HG02763 (cell line): Measurements from ENCODE around the gene CHN2.

Experiments
- ATAC-seq: cut with Tn5 transposase; IDR thresholded peaks from one replicate; pipeline ENCODE4 v1.9.1; 2021; ENCODE audit warnings: mild to moderate bottlenecking, moderate library complexity; ENCODE audit not compliant: unreplicated experiment

CHN2 gene

DNA sequence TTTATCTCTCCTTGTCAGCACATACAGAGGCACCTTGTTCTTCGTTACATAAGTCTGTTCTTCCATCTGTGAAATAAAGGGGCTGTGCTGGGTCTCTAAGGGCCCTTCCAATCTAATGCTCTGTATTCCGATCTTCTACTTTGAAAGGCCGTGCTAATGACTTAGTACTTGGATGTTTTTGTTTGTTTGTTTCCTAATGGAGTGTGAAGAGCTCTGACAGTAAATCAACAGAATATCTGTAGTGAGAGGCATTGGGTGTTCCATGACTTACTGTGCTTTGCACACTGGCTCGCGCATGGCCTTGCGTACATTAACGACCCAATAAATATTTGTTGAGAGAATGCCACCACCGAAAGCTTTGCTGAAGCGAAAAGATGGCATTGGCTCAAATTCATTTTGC, 162.1 kb downstream of the CHN2 start:
- ATAC-seq: no peak

DNA sequence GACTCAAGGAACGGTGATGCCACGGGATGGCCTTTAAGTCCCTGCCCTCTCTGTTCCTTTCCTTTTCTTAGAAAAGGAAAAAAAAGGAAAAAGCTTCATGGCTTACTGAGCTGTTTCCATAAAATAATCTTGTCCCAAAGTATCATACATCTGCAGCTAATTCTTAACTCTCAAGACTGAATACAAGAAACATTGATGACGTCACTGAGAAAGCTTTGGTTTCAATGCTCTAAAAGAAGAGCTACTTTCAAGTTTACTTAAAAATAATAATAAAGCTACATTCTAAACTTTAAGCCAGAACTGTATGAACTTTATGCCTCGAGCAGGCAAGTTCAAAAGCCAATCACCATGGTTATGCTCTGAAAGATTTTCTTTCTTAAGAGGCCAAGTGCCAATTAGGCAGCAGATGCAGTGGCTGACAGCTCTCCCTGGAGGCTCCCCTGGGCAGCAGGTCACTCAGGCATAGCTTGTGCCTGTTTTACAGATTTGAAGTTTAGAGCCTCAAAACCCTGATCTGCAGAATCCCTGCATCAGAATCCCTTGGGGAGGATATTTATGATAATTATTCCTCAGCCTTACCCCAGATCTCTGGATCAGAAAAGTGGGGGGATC, 165.0 kb downstream of the CHN2 start:
- ATAC-seq: no peak

DNA sequence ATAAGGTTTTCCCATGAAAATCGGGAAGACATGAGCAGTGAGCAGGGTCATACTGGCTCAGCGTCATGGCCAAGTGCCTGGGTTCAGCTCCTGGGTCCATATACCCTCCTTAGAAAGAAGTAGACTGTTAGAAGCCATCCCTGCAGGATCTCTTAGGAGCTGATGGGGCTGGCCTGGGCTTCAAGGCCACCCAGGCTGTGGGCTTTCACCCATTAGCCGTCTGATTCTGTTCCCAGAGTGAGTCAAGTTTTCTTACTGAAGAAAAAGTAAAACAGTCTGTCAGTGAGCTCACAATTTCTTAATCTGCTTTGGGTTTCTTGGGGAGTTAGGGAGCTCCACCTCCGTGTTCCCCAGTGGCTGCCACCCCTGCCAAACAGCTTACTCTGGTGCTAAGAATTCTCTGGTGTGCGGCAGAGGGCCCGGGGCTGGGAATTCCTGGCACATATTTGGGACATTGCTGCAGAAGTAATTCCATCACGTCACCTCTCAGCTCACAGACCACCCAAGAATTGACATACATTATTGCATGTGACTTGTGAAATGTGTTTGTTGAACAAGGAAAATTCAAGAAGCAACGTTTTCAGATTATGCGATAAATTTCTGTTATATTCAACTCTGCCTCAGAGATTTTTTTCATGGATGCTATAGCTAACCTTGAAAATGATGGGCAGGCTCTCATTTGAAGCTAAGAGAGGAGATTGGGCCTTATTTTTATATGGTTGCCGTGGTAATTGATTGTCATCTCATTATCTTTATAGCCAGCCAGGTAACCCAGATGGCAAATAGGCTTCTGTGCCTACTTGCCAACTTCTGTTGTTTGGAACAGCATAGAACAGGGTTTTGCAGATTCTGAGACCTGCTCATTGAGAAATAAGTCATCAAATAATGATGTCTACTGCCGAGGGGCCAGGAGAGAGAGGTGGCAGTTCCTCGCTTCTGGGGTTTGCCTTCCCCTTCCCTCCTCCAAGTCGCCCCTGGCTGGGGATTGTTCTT, 166.4 kb downstream of the CHN2 start:
- no peak for ATAC-seq

DNA sequence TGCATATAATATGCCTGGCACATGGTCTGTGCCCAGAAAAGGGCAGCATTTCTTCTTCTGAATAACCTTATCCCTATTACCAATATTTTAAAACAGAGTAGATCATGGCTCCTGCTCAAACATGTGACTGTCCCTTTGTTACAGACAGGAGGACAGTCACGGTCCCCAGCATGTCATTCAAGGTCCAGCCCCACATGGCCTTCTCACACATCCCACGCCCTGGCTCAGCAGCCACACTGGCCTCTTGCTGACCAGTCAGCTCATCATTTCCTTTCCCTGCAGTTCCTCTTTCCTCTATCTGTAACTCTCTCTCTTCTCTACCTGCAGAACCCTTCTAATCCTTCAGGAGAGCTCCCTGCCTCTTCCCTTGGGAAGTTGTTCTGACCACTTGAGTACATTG, 167.8 kb downstream of the CHN2 start:
- ATAC-seq: no peak

DNA sequence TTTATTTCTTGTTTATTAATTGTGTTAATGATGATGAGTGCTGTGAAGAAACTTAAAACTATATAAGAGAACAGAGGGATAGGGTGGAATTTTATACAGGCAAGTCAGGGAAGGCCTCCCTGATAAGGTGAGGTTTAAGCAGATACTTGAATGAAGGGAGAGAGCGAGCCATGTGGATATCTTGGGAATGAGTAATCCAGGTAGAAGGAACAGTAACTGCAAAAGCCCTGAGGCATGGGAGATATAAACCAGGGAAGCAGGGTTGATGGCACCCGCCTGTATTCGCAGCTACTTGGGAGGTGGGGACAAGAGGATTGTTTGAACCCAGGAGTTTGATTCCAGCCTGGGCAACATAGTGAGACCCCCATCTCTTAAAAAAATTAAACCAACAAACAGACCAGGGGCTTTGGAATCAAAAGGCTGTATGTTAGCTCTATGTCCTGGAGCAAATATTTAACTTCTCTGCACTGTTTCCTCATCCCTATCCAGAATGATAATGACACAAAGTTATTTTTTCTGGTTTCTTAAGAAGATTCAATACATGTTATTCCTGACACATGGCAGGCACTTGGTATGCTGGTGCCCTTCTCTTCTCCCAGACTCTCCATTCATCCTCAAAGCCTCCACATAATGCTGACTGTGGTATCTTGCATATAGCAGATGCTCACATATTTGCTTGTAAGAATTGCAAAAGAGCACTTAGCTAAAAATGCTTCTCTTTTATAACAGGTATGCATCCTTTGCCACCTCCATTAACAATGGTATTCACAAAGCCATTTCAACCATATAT, 169.3 kb downstream of the CHN2 start:
- ATAC-seq: no peak

DNA sequence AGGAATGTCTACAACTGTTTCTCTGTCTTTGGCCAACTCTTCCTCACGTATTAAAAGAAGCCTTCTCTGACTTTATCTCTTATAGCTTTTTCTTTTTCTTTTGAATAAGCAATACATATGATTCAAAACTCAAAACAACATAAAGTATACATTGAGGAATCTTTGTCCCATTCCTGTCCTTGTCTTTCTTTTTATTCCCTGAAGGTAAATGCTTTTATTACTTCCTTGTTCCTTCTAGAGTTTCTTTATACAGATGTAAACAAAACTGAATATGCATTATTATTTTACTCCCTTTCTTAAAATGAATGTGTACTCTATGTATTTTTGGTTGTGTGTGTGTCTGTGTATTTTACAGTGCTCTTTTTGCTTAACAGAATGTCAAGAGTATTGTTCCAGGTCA, 170.1 kb downstream of the CHN2 start:
- ATAC-seq: no peak

DNA sequence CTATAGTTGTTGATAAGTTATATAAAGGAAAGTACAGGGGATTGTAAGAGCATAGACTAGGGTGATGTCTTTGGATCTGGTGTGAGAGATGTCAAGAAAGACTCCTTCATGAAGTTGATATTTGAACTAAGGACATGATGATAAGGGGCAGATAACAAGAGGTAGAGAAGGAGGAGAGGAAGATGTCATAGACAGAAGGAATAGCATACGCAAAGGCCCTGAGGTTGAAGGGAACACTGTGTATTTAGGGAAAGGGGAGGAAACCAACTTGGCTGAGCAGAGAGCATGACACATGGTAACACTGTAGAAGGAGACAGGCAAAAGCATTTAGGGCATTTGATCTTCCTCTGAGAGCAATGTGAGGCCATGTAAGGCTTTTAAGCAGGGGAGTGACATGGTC, 170.8 kb downstream of the CHN2 start:
- no peak for ATAC-seq

DNA sequence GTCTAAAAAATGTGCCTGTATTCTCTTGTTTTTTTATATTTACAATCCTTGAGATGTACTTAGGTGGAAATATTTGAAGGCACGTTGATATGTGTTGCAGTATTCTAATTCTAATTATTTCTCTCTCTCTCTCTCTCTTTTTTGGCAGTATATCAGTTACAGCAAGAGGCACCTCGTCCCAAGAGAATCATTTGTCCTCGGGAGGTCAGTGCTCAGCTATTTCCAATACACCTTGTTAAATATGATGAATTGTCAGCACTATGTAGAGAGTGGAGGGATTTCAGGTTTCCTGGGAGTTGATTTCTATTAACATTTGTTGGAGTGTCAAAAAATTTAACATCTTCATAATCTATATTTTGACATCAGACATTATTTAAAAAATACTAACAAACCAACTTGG, 173.2 kb downstream of the CHN2 start:
- ATAC-seq: no peak

DNA sequence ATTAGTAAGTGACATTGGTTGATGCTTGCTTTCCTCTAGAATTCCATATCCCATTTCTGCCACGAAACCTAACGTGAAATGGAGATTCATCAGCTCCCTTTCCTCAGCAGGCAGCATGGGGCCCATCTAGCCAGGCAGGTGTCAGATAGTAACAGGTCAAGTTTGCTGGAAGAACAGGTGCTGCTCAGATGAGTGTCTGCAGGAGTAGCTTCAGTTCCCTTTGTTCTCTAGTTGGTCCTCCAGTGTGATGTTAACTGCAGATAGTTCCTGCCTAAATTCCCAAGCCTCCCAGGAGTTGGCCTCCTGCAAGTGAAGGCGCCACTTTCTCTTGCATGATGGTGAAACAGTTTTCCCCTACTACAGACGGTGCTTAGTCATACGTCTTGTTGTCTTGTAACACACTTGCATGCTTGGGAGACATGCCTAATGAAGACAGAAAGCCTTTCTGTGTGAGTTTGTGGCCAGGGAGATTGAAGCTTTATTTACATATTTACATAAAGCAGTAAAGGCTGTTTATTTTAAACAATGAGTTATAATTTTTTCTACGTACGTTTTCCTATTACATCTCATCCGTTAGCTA, 175.4 kb downstream of the CHN2 start:
- ATAC-seq: no peak

DNA sequence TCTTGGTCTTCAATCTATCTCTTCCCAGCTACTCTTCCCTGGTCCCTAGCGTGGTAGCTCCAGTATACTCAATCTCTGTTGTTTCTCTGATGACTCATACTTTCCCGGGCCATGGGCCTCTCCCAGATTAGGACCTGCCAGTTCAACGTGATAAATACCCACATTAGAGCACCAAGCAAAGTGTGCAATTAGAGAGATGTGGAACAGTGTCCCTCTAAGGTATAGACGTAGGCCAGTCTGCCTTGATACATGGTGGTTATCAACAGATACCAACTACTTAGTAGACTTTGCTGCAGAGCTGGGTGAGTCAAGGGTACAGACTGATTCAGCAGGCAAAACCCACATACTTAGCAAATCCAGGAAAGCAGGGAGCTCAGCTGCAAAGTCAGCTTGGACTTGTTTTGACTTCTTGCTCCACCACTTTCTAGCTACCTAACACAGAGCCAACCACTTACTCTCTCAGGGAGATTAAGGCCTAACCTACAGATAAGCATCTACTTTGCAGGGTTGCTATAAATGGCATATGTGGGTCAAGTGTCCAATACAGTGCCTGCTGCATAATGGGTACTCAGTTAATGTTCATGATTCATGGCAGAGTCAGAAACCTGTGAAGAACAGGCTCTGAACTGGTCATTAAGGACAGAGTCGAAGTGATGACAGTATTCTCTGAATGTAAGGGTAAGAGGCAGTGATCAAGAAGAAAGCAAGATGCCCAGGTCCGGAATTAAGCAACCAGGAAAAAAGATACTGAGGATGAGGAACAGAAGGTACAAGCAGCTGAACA, 176.1 kb downstream of the CHN2 start:
- ATAC-seq: no peak

DNA sequence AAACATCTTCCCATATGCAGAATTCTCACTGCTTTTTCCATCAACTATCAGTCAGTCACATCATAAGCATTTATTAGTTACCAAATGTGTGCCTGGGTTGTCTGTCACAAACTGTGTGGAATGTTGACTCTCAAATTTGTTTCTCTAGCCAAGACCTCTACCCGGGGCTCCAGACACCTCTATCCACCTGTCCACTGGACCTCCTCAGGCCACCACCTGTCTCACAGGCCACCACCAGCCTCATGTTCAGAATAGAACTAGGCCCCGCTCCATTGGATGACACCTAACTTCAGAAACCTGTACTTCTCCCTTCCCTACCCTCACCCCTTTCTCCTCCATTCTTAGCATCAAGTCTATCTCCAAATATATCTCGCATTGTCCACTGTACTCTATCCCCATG, 176.9 kb downstream of the CHN2 start:
- ATAC-seq: no peak

DNA sequence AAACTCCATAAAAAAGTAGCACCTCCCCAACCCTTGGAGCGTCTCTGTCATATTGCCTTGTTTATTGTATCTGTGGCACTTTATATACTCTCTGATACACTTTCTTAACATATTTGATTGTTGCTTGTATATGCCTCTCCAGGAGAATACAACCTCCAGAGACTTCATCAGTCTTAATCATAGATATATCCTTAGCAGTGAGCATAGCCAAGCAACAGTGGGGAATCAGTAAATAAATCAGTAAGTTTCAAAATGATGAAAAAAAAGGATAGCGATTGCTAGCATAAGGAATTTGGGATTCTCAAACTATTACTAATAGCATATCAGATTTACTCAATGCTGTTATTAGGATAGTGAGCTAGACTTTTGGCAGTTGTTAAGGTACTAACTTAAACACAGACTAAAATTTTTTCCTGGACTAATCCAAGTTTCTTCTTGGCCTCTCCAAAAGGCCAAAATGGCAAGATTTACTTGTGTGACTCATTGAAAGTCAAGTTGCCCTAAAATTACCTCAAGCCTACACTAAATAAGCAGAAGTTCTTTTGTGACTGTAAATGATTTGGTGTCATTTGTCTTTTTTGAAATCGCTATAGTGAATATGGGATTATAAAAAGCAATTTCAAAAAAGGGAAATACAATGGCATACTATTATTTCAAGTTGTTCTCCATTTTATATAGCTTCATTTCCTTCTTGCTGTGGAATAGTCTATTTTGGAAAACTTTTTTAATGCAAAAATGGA, 177.9 kb downstream of the CHN2 start:
- no peak for ATAC-seq

DNA sequence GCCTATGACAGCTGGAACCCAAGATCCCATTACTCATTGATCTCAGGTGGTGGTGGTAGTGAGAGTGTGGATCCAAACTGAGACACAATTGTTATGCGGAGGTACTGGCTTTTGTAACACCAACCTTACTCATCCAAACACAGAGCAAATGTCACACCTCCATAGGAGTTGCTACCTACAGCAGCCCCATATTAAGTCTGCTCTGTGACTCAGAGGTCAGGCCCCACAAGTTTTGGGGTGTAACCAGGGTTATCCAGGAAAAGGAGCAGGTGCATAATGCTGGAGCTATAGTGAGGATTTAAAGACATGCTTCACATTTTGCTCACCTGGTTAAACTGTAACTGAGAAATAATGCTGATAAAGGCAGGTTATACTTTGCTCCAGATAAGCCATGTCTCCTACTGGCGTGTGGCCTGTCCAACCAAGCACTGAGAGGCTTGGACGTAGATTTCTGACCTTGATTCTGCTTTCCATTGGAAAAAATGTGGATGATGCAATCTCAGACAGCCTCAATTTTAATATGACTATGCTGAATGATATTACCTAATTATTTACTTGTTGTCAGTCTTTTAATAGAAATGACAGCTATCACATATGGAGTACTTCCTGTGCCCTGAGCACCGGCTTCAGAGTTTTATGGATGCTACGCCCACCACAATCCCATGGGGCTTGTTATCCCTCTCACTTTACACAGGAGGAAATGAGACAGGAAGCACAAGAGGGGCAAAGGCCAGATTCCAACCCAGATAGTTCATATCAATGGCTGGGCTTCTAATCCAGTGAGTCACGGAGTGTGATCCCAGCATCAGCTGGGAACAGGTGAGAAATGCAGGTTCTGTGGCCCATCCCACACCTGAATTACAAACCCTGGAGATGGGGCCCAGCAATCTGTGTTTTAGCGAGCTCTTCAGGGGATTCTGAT, 181.3 kb downstream of the CHN2 start:
- ATAC-seq: no peak

DNA sequence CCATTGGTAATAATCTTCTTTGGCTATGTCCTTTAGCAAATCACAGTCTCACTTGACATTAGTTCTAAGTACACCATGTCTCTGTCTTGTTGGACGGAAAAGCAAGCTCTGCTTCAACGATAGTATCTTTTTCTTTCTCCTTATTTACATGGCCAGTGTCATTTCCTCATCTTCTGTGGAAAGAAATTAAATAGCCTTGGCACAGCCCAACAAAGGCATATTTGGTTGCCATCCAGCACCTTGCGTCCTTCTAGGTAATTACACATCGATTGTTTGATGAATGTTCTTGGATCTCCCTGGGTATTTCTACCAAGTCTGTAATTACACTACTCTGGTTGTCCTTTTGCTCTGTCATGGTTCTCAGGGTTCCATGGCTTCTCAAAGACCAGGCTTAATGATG, 183.1 kb downstream of the CHN2 start:
- ATAC-seq: no peak

DNA sequence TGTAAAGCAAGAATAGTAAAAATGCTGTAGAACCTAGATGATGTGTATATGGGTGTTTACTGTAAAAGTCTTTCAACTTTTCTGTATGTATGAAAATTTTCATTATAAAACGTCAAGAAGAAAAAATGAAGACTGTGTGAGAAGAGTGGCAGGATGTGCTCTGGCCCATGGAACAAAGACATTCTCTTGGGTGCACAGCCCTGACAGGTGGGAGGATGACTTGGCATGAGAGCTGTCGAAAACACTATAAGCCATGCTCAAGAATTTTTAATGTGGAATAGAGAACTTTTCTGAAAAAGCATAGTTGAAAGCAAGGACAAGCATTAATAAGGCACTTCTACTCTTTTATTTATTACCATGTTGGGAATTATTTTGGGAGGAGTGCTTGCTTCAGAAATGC, 185.0 kb downstream of the CHN2 start:
- ATAC-seq: no peak

DNA sequence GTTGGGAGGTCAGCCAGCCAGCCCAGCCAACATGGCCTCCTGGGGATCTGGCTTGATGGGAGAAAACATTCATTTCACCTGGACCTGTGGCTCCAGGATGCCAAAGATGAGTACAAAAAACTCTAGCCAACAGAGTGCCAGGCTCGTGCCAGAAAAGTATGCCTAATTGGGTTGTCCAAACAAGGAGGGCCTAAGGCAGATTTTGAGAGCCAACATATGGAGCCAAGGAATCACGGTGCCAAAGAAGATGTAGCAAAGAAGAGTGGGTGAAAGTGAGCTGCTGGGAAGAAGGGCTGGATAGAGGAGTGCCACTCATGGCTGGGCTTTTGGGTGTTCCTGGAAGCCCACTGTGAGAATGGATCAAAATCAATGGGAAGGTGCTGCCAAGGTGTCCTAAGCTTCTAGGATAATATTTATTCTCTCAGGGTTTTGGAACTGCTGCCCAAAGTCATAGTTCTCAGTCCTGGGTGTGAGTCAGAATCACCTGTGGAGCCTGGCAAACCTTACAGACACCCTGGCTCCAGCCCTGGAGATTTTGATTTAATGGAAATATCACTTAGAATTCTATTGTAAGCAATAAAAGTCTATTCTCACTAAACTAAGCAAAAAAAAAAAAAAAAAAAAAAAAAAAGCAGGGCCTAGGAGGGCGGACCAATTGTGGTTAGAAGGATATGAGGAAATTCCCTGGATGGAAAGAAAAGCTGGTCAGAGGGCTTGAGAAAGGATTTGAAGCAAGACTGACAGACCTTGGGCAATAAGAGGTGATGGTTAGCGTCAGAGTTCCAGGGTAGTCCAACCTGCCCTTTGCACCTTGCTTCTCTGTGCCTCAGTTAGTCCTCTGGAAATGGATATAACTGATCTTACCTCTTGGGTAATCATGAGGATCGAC, 186.9 kb downstream of the CHN2 start:
- ATAC-seq: no peak

DNA sequence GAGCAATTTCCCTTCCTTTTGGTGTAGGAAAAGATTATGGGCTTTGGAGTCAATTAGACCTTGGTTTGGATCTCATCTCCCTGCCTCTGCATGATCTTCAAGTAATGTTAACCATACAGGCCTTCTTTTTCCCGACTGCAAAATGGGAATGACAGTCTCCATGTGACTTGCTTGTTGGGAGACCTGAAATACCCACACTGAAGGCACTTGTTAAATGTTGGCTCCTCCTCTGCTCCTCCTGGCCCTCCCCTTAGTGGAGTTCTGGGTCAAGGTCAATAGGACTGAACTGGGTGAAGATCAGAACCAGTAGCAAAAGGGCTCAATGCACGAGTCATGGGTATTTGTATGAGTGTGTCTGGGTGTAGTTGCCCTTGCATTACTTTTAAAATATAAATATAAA, 189.7 kb downstream of the CHN2 start:
- no peak for ATAC-seq
